ENCODE results near the gene RAE1. TPM values are rescaled to one million over a fixed set of nuclear protein-coding genes. Genes with fewer than 3 reads are reported as not detected.
"Not testable (repeated sequence)": the region's sequence is repeated elsewhere in the genome, so short reads cannot be mapped to it uniquely, and the experiment has no call there.

RAE1 gene
- total RNA-seq, 2 donors from 2014 or later, result 43.6 to 86.0 TPM

GRCh38 chr20:57417830-57418780 lies 67.0 kb downstream of the RAE1 start:
- Mint-ChIP-seq H3K4me1 (ENCODE audit: low read depth in 2 of 2) (peaks cover 6 to 14% of the 10 kb centered on the region in 2 donors), H3K9me3 (no peaks in the 10 kb centered on the region), H3K27me3 (no peaks in the 10 kb centered on the region), H3K27ac (no peak overlapping the region), H3K36me3 (no peaks in the 10 kb centered on the region), H3K4me3 (no peak overlapping the region)
- no peak for DNase-seq (ENCODE audit: low spot score)
- no peak for ATAC-seq

- not testable (repeated sequence) for ATAC-seq; H3K36me3 Mint-ChIP-seq; H3K9me3 Mint-ChIP-seq; DNase-seq (ENCODE audit: low spot score); H3K4me3 Mint-ChIP-seq; H3K27me3 Mint-ChIP-seq; H3K27ac Mint-ChIP-seq
- peaks cover 6 to 14% of the 10 kb centered on the region in 2 donors for H3K4me1 Mint-ChIP-seq (ENCODE audit: low read depth in 2 of 2)
Measured at GRCh38 chr20:57419479-57419878, 68.4 kb downstream of the RAE1 start.

GRCh38 chr20:57420571-57421252 lies 69.7 kb downstream of the RAE1 start:
- H3K9me3 Mint-ChIP-seq, result no peaks in the 10 kb centered on the region
- no peak overlapping the region for H3K27ac Mint-ChIP-seq
- no peaks in the 10 kb centered on the region for H3K36me3 Mint-ChIP-seq
- peaks cover 9 to 14% of the 10 kb centered on the region in 2 donors for H3K4me1 Mint-ChIP-seq (ENCODE audit: low read depth in 2 of 2)
- H3K4me3 Mint-ChIP-seq, result no peak overlapping the region
- ATAC-seq (peak; percentile 21 to 34), DNase-seq (ENCODE audit: low spot score) (no peak)
- H3K27me3 Mint-ChIP-seq, result no peaks in the 10 kb centered on the region

- H3K9me3 Mint-ChIP-seq, result no peaks in the 10 kb centered on the region
- DNase-seq (ENCODE audit: low spot score) (no peak), ATAC-seq (peak; percentile 17 to 18)
- no peaks in the 10 kb centered on the region for H3K36me3 Mint-ChIP-seq
- peaks cover 9 to 14% of the 10 kb centered on the region in 2 donors for H3K4me1 Mint-ChIP-seq (ENCODE audit: low read depth in 2 of 2)
- H3K27me3 Mint-ChIP-seq, result no peaks in the 10 kb centered on the region
- H3K4me3 Mint-ChIP-seq, result no peak overlapping the region
- peak overlapping the region in 1 of 2 donors; percentile 58 for H3K27ac Mint-ChIP-seq
Measured at GRCh38 chr20:57421253-57422220, 70.5 kb downstream of the RAE1 start.

- Mint-ChIP-seq H3K9me3 (no peaks in the 10 kb centered on the region), H3K4me3 (no peak overlapping the region), H3K36me3 (no peaks in the 10 kb centered on the region), H3K27me3 (no peaks in the 10 kb centered on the region), H3K4me1 (ENCODE audit: low read depth in 2 of 2) (peaks cover 10 to 14% of the 10 kb centered on the region in 2 donors), H3K27ac (peak overlapping the region in 1 of 2 donors; percentile 58)
- ATAC-seq (peak in 1 of 2 donors; percentile 40), DNase-seq (ENCODE audit: low spot score) (no peak)
Measured at GRCh38 chr20:57422254-57422653, 71.2 kb downstream of the RAE1 start.

- Mint-ChIP-seq H3K9me3 (no peaks in the 10 kb centered on the region), H3K4me1 (ENCODE audit: low read depth in 2 of 2) (peaks cover 8 to 13% of the 10 kb centered on the region in 2 donors), H3K27ac (no peak overlapping the region), H3K4me3 (no peak overlapping the region), H3K27me3 (peaks cover 0 to 5% of the 10 kb centered on the region in 2 donors), H3K36me3 (no peaks in the 10 kb centered on the region)
- no peak for ATAC-seq
- no peak for DNase-seq (ENCODE audit: low spot score)
Measured at GRCh38 chr20:57425150-57426013, 74.3 kb downstream of the RAE1 start.

- H3K9me3 Mint-ChIP-seq, result no peaks in the 10 kb centered on the region
- H3K4me3 Mint-ChIP-seq, result no peak overlapping the region
Measured at GRCh38 chr20:57426271-57426689, 75.2 kb downstream of the RAE1 start.

GRCh38 chr20:57426831-57427230 lies 75.8 kb downstream of the RAE1 start:
- peaks cover 0 to 5% of the 10 kb centered on the region in 2 donors for H3K27me3 Mint-ChIP-seq
- no peaks in the 10 kb centered on the region for H3K9me3 Mint-ChIP-seq

More at GRCh38 chr20:57426271-57426689, 75.2 kb downstream of the RAE1 start:
- H3K27me3 Mint-ChIP-seq, result peaks cover 0 to 5% of the 10 kb centered on the region in 2 donors
- no peak for DNase-seq (ENCODE audit: low spot score)
- H3K27ac Mint-ChIP-seq, result no peak overlapping the region
- H3K4me1 Mint-ChIP-seq (ENCODE audit: low read depth in 2 of 2), result peaks cover 9 to 18% of the 10 kb centered on the region in 2 donors
- no peak for ATAC-seq
- no peaks in the 10 kb centered on the region for H3K36me3 Mint-ChIP-seq

GRCh38 chr20:57428324-57429158 lies 77.5 kb downstream of the RAE1 start:
- no peak for DNase-seq (ENCODE audit: low spot score)
- H3K4me3 Mint-ChIP-seq, result no peak overlapping the region

More at GRCh38 chr20:57426831-57427230, 75.8 kb downstream of the RAE1 start:
- DNase-seq (ENCODE audit: low spot score) (no peak), ATAC-seq (no peak)
- no peak overlapping the region for H3K27ac Mint-ChIP-seq
- H3K36me3 Mint-ChIP-seq, result no peaks in the 10 kb centered on the region
- peaks cover 13 to 21% of the 10 kb centered on the region in 2 donors for H3K4me1 Mint-ChIP-seq (ENCODE audit: low read depth in 2 of 2)
- no peak overlapping the region for H3K4me3 Mint-ChIP-seq

More at GRCh38 chr20:57428324-57429158, 77.5 kb downstream of the RAE1 start:
- Mint-ChIP-seq H3K4me1 (ENCODE audit: low read depth in 2 of 2) (peaks cover 28 to 38% of the 10 kb centered on the region in 2 donors), H3K9me3 (no peaks in the 10 kb centered on the region), H3K27me3 (peaks cover 0 to 5% of the 10 kb centered on the region in 2 donors), H3K36me3 (no peaks in the 10 kb centered on the region), H3K27ac (no peak overlapping the region)
- ATAC-seq, result no peak

All from natural killer cell treated with Interleukin-12 subunit alpha and Interleukin-12 subunit beta and Interleukin-15 and Interleukin-18, amount 100 ng/mL, for 72 hours (primary cell).